ENCODE data around the gene RNF40.

The RNF40 gene

DNA sequence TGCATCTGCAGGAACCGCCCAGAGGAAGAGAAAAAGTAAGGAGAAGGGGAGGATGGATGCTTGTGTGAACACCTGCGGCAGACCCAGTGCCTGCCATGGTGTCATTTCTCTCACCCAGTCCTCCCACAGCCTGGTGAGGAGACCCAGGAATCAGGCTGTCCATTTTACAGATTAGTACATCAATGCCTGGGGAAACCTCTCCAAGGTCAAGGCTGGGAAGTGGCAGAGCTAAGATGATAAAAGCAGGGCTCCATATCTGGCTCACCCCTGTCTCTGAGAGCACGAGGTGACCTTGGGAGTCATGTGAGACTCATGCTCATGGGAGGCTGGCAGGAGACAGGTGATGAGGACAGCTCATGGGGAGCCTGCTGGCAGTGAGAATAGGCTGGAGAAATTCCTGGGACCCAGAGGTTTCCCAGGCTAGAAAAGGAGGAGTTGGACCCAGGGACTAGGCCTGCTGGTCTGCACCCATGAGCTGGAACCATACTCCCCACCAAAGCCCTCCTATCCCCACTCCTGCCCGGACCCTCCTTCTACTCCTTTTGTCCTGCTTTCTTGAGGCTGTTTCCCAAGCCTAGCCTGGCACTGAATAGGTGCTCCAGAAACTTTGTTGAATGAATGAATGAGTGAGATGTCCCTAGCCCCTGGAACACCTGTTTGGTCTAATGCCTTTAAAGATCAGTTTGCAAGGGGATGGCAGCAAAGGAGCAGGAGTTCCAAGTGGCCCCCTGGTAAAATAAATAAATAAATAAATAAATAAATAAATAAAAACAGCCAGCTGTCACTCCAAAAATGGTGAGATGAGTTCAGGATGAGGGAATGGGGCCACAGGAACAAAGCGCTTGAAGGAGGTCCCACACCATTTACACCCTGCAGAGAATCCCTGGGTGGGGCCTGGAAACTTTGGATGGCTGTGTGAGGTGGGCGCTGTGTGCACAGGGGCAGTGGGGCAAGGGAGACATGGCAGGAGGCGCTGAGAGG lies 23.3 kb downstream of the RNF40 start:
- peaks cover 11% of the 10 kb centered on the region; the same call in 1 of the 2 replicates for H3K36me3 ChIP-seq (ENCODE audit: insufficient read depth, low read length)
- no peaks in the 10 kb centered on the region for H3K9me3 ChIP-seq (ENCODE audit: low read depth, low read length)
- peak overlapping the region; percentile 90 for H3K4me3 ChIP-seq
- TF ChIP-seq POLR2AphosphoS5 (IDR thresholded peaks at IDR 0.05; ENCODE audit: borderline replicate concordance, low read depth, low read length): no peak
- TF ChIP-seq FOXP2 (optimal IDR thresholded peaks at IDR 0.05; ENCODE audit: control extremely low read depth, extremely low read length, insufficient read depth): no peak
- no peak for TF ChIP-seq EZH2 (IDR thresholded peaks at IDR 0.05)
- peak overlapping the region; percentile 94 for H3K9ac ChIP-seq (ENCODE audit: insufficient read length)
- no peak overlapping the region for H3K27ac ChIP-seq
- no peak for DNase-seq (ENCODE audit: low read depth, low spot score)

GRCh38 chr16:30786115-30786935 lies 24.2 kb downstream of the RNF40 start:
- peak overlapping the region; percentile 83; the same call in 1 of the 2 replicates for H3K27ac ChIP-seq
- H3K9me3 ChIP-seq (ENCODE audit: low read depth, low read length): no peaks in the 10 kb centered on the region
- TF ChIP-seq FOXP2 (optimal IDR thresholded peaks at IDR 0.05; ENCODE audit: control extremely low read depth, extremely low read length, insufficient read depth) (no peak), POLR2AphosphoS5 (IDR thresholded peaks at IDR 0.05; ENCODE audit: borderline replicate concordance, low read depth, low read length) (no peak), EZH2 (IDR thresholded peaks at IDR 0.05) (no peak)
- no peak for DNase-seq (ENCODE audit: low read depth, low spot score)
- peak overlapping the region; percentile 94 for H3K9ac ChIP-seq (ENCODE audit: insufficient read length)
- H3K4me3 ChIP-seq: peak overlapping the region; percentile 90
- H3K36me3 ChIP-seq (ENCODE audit: insufficient read depth, low read length): peaks cover 11% of the 10 kb centered on the region; the same call in 1 of the 2 replicates

DNA sequence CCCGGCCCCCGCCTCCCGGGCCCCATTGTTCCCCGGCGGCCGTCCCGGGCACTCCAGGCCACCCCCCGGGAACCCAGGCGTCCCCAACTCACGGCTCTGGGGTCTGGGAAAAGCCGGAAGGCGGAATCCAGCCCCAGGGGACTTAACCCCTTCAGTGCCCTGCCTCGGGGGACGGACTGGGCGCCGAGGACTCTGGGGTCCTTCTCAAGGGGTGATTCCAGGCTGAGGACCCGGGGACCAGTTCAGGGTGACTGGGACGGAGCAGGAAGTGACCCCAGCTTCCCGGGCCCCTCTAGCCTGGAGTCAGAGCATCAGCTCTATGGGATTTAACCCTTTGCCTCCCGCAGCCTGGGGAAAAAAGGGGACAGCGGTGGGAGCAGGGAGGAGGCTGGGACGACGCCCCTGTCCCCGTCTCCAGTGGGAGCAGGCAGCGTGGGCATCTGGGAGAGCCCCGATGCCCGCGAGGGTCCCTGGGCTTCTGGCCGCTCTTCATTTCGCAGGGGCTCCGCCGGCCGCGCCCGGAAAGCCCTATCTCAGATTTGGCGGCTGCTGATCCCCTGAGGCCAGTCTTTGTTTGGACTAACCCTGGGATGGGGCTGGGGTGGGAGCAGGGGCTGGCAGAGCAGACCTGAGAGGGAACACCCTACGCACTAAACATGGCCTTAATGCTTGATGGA lies 25.0 kb downstream of the RNF40 start, which contains the start of gene ZNF629:
Gene ZNF629, minus strand, starts transcription at position 270 of the 677 bp plus-strand sequence. CDS start 2,723 bp downstream, outside the sequence.
- TF ChIP-seq POLR2AphosphoS5 (IDR thresholded peaks at IDR 0.05; ENCODE audit: borderline replicate concordance, low read depth, low read length) (peak; percentile 47), FOXP2 (optimal IDR thresholded peaks at IDR 0.05; ENCODE audit: control extremely low read depth, extremely low read length, insufficient read depth) (no peak), EZH2 (IDR thresholded peaks at IDR 0.05) (no peak)
- no peak for DNase-seq (ENCODE audit: low read depth, low spot score)
- H3K9me3 ChIP-seq (ENCODE audit: low read depth, low read length): no peaks in the 10 kb centered on the region
- peak within 1 kb of the TSS; percentile 94 for H3K9ac ChIP-seq (ENCODE audit: insufficient read length)
- peaks cover 11% of the 10 kb centered on the region; the same call in 1 of the 2 replicates for H3K36me3 ChIP-seq (ENCODE audit: insufficient read depth, low read length)
- peak within 1 kb of the TSS; percentile 90 for H3K4me3 ChIP-seq
- peak within 1 kb of the TSS; percentile 83; the same call in 1 of the 2 replicates for H3K27ac ChIP-seq

GRCh38 chr16:30787613-30788378 lies 25.7 kb downstream of the RNF40 start:
- peak overlapping the region; percentile 90 for H3K4me3 ChIP-seq
- TF ChIP-seq FOXP2 (optimal IDR thresholded peaks at IDR 0.05; ENCODE audit: control extremely low read depth, extremely low read length, insufficient read depth) (no peak), EZH2 (IDR thresholded peaks at IDR 0.05) (no peak), POLR2AphosphoS5 (IDR thresholded peaks at IDR 0.05; ENCODE audit: borderline replicate concordance, low read depth, low read length) (no peak)
- H3K9ac ChIP-seq (ENCODE audit: insufficient read length): peak overlapping the region; percentile 94
- DNase-seq (ENCODE audit: low read depth, low spot score): no peak
- peak overlapping the region; percentile 83; the same call in 1 of the 2 replicates for H3K27ac ChIP-seq
- H3K9me3 ChIP-seq (ENCODE audit: low read depth, low read length): no peaks in the 10 kb centered on the region
- peaks cover 6% of the 10 kb centered on the region; the same call in 1 of the 2 replicates for H3K36me3 ChIP-seq (ENCODE audit: insufficient read depth, low read length)

DNA sequence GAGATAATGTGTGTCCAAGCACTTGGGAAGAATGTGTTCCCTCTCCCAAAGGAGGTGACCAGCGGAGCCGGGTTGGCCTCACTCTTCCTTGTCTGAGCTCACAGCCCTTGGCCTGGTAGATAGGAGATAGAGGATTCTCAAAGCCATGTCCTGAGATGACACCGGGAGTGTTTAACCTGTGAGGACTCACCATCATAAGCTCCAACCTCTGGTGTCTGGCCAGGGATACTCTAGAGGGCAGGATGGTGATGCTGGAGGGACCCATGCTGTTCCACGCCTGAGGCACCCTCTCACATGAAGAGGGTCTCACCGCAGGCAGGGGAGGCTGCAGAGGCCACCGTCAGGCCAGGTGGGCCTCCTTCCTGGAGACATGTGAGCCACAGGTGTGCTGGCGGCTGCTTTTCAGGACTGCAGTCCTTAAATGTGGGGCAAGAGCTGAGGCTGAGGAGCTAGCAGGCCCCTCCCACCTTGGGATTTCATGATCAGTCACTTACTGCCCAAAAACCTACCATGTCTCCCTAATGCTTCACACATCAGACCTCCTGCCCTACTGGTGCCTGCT lies 31.5 kb downstream of the RNF40 start:
- Histone ChIP-seq H3K4me3 (no peak overlapping the region), H3K9me3 (ENCODE audit: low read depth, low read length) (no peaks in the 10 kb centered on the region), H3K36me3 (ENCODE audit: insufficient read depth, low read length) (no peaks in the 10 kb centered on the region), H3K9ac (ENCODE audit: insufficient read length) (no peak overlapping the region), H3K27ac (no peak overlapping the region)
- TF ChIP-seq EZH2 (IDR thresholded peaks at IDR 0.05) (no peak), POLR2AphosphoS5 (IDR thresholded peaks at IDR 0.05; ENCODE audit: borderline replicate concordance, low read depth, low read length) (no peak), FOXP2 (optimal IDR thresholded peaks at IDR 0.05; ENCODE audit: control extremely low read depth, extremely low read length, insufficient read depth) (no peak)
- no peak for DNase-seq (ENCODE audit: low read depth, low spot score)

DNA sequence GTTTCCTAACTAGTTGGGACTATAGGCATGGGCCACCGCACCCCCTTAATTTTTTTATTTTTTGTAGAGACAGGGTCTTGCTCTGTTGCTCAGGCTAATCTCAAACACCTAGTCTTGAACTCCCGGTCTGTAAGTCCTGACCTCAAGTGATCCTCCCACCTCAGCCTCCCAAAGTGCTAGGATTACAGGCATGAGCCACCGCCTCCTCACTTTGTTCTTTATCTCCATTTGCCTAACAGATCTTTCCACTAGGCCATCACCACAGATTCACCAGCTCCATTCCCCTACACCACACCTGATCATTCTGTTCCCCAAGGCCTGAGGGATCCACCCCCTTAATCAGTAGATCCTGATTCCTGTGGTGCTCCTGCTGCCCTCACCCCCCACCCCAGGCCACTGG lies 32.5 kb downstream of the RNF40 start:
- no peak overlapping the region for H3K9ac ChIP-seq (ENCODE audit: insufficient read length)
- TF ChIP-seq EZH2 (IDR thresholded peaks at IDR 0.05) (no peak), FOXP2 (optimal IDR thresholded peaks at IDR 0.05; ENCODE audit: control extremely low read depth, extremely low read length, insufficient read depth) (no peak), POLR2AphosphoS5 (IDR thresholded peaks at IDR 0.05; ENCODE audit: borderline replicate concordance, low read depth, low read length) (no peak)
- no peaks in the 10 kb centered on the region for H3K36me3 ChIP-seq (ENCODE audit: insufficient read depth, low read length)
- H3K4me3 ChIP-seq: no peak overlapping the region
- H3K27ac ChIP-seq: no peak overlapping the region
- no peaks in the 10 kb centered on the region for H3K9me3 ChIP-seq (ENCODE audit: low read depth, low read length)
- DNase-seq (ENCODE audit: low read depth, low spot score): no peak

Data from SK-N-MC (cell line).